PFSK-1 (cell line): ENCODE data around the gene SLC7A11.

Experiments
- FOXP2 ChIP-seq: optimal IDR thresholded peaks from 2 replicates; pipeline ENCODE3; 2011; ENCODE audit warnings: borderline replicate concordance, control low read depth, inconsistent platforms; ENCODE audit not compliant: insufficient read depth; ENCODE audit errors: extremely low read length, extremely low read depth
- POLR2AphosphoS5 ChIP-seq: IDR thresholded peaks from 2 replicates; pipeline ENCODE4 v1.6.1; 2012; ENCODE audit warnings: low read depth, mild to moderate bottlenecking, control low read depth, low read length, moderate library complexity
- REST ChIP-seq, 2 experiments: IDR thresholded peaks; 2 replicates each; pipeline versions ENCODE4 v1.6.1 to v1.8.0; 2011 to 2012; ENCODE audit warnings: low read depth in 2 of 2, low read length in 2 of 2, control low read depth in 1 of 2, inconsistent platforms in 1 of 2, mild to moderate bottlenecking in 1 of 2, moderate library complexity in 1 of 2; ENCODE audit not compliant: insufficient read depth in 1 of 2
- SIN3A ChIP-seq: IDR thresholded peaks from 2 replicates; pipeline ENCODE4 v1.6.1; 2012; ENCODE audit warnings: mild to moderate bottlenecking, low read length, moderate library complexity, borderline replicate concordance; ENCODE audit not compliant: insufficient read depth
- TAF1 ChIP-seq: IDR thresholded peaks from 2 replicates; pipeline ENCODE4 v1.6.1; 2012; ENCODE audit warnings: low read length, control low read depth, borderline replicate concordance; ENCODE audit not compliant: insufficient read depth

Gene SLC7A11

DNA sequence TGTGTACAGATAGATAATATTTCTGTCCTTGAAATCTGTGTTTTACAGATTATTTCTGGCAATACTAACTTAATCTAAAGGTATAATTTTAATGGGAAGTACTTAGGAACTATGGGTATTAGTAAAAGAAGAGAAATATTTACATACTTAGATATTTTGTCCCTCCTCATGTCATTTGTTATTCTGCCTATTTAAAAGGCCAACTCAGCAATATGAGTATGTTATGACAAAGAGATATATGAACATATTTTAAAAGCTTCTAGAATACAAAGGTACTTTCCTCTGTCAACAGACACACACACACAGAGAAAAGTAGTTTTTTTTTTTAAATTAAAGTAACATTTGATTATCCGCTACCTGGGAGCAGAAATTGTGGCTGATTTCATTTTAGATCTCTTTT, 7.9 kb downstream of the SLC7A11 start:
- TF ChIP-seq POLR2AphosphoS5, result no peak
- TF ChIP-seq SIN3A, result no peak
- TF ChIP-seq FOXP2, result no peak
- TF ChIP-seq TAF1, result no peak
- no peak for TF ChIP-seq REST (IDR thresholded peaks at IDR 0.05; ENCODE audit: insufficient read depth in 1 of 2, low read depth in 2 of 2, low read length in 2 of 2)

- TF ChIP-seq SIN3A (no peak), POLR2AphosphoS5 (no peak), FOXP2 (no peak), TAF1 (no peak), REST (IDR thresholded peaks at IDR 0.05; ENCODE audit: insufficient read depth in 1 of 2, low read depth in 2 of 2, low read length in 2 of 2) (no peak)
Observed at GRCh38 chr4:138233313-138234034, 8.7 kb downstream of the SLC7A11 start.

DNA sequence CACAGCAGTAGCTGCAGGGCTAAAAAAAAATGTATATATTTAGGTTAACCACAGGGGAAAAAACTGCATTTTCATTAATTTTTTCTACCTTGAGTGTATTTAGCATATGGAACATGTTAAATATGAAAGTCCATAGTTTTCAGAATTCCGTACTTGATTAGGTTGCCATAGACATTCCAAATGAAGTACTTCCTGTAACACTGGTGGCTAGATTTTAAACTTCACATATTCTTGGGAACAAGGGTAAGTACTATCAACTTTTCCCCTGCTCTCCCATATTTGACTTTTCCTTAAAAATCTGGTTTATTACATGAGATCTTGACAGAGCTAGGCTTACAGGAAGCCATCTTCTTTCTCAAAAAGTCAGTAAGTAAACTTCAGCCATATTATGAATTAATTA, 9.8 kb downstream of the SLC7A11 start:
- no peak for TF ChIP-seq TAF1
- TF ChIP-seq SIN3A, result no peak
- no peak for TF ChIP-seq POLR2AphosphoS5
- no peak for TF ChIP-seq REST (IDR thresholded peaks at IDR 0.05; ENCODE audit: insufficient read depth in 1 of 2, low read depth in 2 of 2, low read length in 2 of 2)
- no peak for TF ChIP-seq FOXP2

DNA sequence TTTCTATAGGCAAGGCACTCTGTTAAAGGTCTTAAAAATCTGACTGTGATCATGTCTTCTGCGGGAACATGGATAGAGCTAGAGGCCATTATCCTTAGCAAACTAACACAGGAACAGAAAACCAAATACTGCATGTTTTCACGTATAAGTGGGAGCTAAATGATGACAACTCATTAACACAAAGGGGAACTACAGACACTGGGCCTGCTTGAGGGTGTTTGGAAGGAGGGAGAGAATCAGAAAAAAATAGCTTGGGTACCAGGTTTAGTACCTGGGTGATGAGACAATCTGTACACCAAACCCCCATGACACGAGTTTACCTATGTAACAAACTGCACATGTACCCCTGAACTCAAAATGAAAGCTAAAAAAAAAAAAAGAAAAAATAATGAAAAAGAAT, 12.1 kb downstream of the SLC7A11 start:
- TF ChIP-seq POLR2AphosphoS5 (no peak), REST (IDR thresholded peaks at IDR 0.05; ENCODE audit: insufficient read depth in 1 of 2, low read depth in 2 of 2, low read length in 2 of 2) (no peak), SIN3A (no peak), TAF1 (no peak), FOXP2 (no peak)

GRCh38 chr4:138229160-138229559, 13.0 kb downstream of the SLC7A11 start:
- TF ChIP-seq SIN3A (no peak), POLR2AphosphoS5 (no peak), TAF1 (no peak), FOXP2 (no peak), REST (IDR thresholded peaks at IDR 0.05; ENCODE audit: insufficient read depth in 1 of 2, low read depth in 2 of 2, low read length in 2 of 2) (no peak)
